Uterus (tissue), 4 donors: ENCODE results near the gene UTP25. TPM values are rescaled to one million over a fixed set of nuclear protein-coding genes. Genes with fewer than 3 reads are reported as not detected.
"Not testable (repeated sequence)": the region's sequence is repeated elsewhere in the genome, so short reads cannot be mapped to it uniquely, and the experiment has no call there.

Source experiments
- DNase-seq, 2 donors: peaks; one replicate each; pipeline ENCODE4 v3.0.0-alpha.2; 2019 to 2020
- H3K27ac ChIP-seq, 2 donors: fragments of 200-600 bp; sonication (generic); 1 replicate in 1 of 2; 2 replicates in 1 of 2; pipeline ENCODE4 v1.5.1; 2016 to 2018
- H3K27me3 ChIP-seq, 2 donors: fragments of 200-600 bp; sonication (generic); one replicate each; pipeline ENCODE4 v1.5.1; 2018 to 2019; ENCODE audit warnings: control low read depth in 1 of 2
- H3K36me3 ChIP-seq, 2 donors: fragments of 200-600 bp; sonication (generic); one replicate each; pipeline ENCODE4 v1.5.1; 2019; ENCODE audit warnings: control low read depth in 1 of 2
- H3K4me1 ChIP-seq, 2 donors: fragments of 200-600 bp; sonication (generic); one replicate each; pipeline ENCODE4 v1.5.1; 2018 to 2019; ENCODE audit warnings: control low read depth in 1 of 2
- H3K4me3 ChIP-seq, 2 donors: fragments of 200-600 bp; sonication (generic); 1 replicate in 1 of 2; 2 replicates in 1 of 2; pipeline ENCODE4 v1.5.1; 2018 to 2019; ENCODE audit warnings: mild to moderate bottlenecking in 1 of 2
- H3K9me3 ChIP-seq, 2 donors: fragments of 200-600 bp; sonication (generic); one replicate each; pipeline ENCODE4 v1.5.1; 2019; ENCODE audit warnings: control low read depth in 1 of 2
- CTCF ChIP-seq, 4 experiments: fragments of 200-600 bp in 2 of 4; fragments of 450-650 bp in 2 of 4; sonication (generic) in 2 of 4; IDR thresholded peaks; one replicate each; pipeline ENCODE4 v1.5.1; 2016 to 2019; ENCODE audit warnings: antibody characterized with exemption in 4 of 4, mild to moderate bottlenecking in 2 of 4, moderate library complexity in 1 of 4
- POLR2A ChIP-seq, 2 donors: fragments of 450-650 bp; IDR thresholded peaks; one replicate each; pipeline ENCODE4 v1.6.1; 2016; ENCODE audit warnings: antibody characterized with exemption in 2 of 2, mild to moderate bottlenecking in 1 of 2, moderate library complexity in 1 of 2
- intact Hi-C: fragments of 100-400 bp; cut with DNase I; formaldehyde crosslinking; loops from one replicate; pipeline ENCODE4 v1.15.1; 2023; ENCODE audit warnings: low total_unique reads
- total RNA-seq, 4 donors: library from RNA; depleted of rRNA in 3 of 4; stranded (reverse); fragments of >200 nt in 3 of 4; gene quantifications; one replicate each; pipeline versions ENCODE4 v1.1.0 to v1.2.4, GENCODE V29; 2014 to 2023
- donor health status: DM: yes; HTN: yes; CAD: no.

UTP25 gene
- total RNA-seq, 4 donors from 2014 or later: 6.8 to 12.4 (median 8.8) TPM

GRCh38 chr1:209790286-209791193 lies 37.2 kb upstream of the UTP25 start:
- no peaks in the 10 kb centered on the region for H3K27me3 ChIP-seq
- no peaks in the 10 kb centered on the region for H3K9me3 ChIP-seq
- H3K4me3 ChIP-seq: no peak overlapping the region
- no peak for DNase-seq
- intact Hi-C loops: no loop called here
- H3K4me1 ChIP-seq: no peaks in the 10 kb centered on the region
- H3K27ac ChIP-seq: no peak overlapping the region
- H3K36me3 ChIP-seq: no peaks in the 10 kb centered on the region
- TF ChIP-seq POLR2A (IDR thresholded peaks at IDR 0.05) (no peak), CTCF (IDR thresholded peaks at IDR 0.05) (no peak)

- DNase-seq: no peak
- no peaks in the 10 kb centered on the region for H3K9me3 ChIP-seq
- no peaks in the 10 kb centered on the region for H3K4me1 ChIP-seq
- no peak overlapping the region for H3K4me3 ChIP-seq
- no peak overlapping the region for H3K27ac ChIP-seq
- H3K27me3 ChIP-seq: no peaks in the 10 kb centered on the region
- no peaks in the 10 kb centered on the region for H3K36me3 ChIP-seq
- TF ChIP-seq CTCF (IDR thresholded peaks at IDR 0.05) (no peak), POLR2A (IDR thresholded peaks at IDR 0.05) (no peak)
- intact Hi-C loops: no loop called here
Measured at GRCh38 chr1:209791920-209792319, 35.9 kb upstream of the UTP25 start.

GRCh38 chr1:209793711-209794110 lies 34.1 kb upstream of the UTP25 start:
- intact Hi-C loops, H3K4me3 ChIP-seq, H3K36me3 ChIP-seq: not testable (repeated sequence)

GRCh38 chr1:209797978-209798639 lies 29.7 kb upstream of the UTP25 start:
- intact Hi-C loops: no loop called here
- Histone ChIP-seq H3K27ac (no peak overlapping the region), H3K27me3 (no peaks in the 10 kb centered on the region), H3K4me1 (peaks cover 7% of the 10 kb centered on the region in 2 donors), H3K36me3 (no peaks in the 10 kb centered on the region), H3K4me3 (no peak overlapping the region), H3K9me3 (no peaks in the 10 kb centered on the region)
- no peak for DNase-seq
- no peak for TF ChIP-seq POLR2A (IDR thresholded peaks at IDR 0.05)
- TF ChIP-seq CTCF (IDR thresholded peaks at IDR 0.05): no peak

More at GRCh38 chr1:209793711-209794110, 34.1 kb upstream of the UTP25 start:
- H3K9me3 ChIP-seq, H3K27me3 ChIP-seq, DNase-seq, H3K4me1 ChIP-seq, H3K27ac ChIP-seq: not testable (repeated sequence)

GRCh38 chr1:209800984-209801834 lies 26.6 kb upstream of the UTP25 start:
- intact Hi-C loops: no loop called here
- Histone ChIP-seq H3K36me3 (no peaks in the 10 kb centered on the region), H3K9me3 (no peaks in the 10 kb centered on the region), H3K4me3 (no peak overlapping the region), H3K27me3 (no peaks in the 10 kb centered on the region), H3K4me1 (peaks cover 7% of the 10 kb centered on the region in 2 donors), H3K27ac (peak overlapping the region; percentile 33 to 48)
- DNase-seq: peak; percentile 36 to 64
- TF ChIP-seq CTCF (IDR thresholded peaks at IDR 0.05): no peak
- no peak for TF ChIP-seq POLR2A (IDR thresholded peaks at IDR 0.05)
